Glomerular endothelial cell (primary cell): Measurements from ENCODE around the gene HOGA1. TPM values are rescaled to one million over a fixed set of nuclear protein-coding genes. Genes with fewer than 3 reads are reported as not detected.
"Not testable (repeated sequence)": the region's sequence is repeated elsewhere in the genome, so short reads cannot be mapped to it uniquely, and the experiment has no call there.

Experiments used
- DNase-seq: peaks from one replicate; pipeline ENCODE4 v3.0.0-alpha.2; 2011; ENCODE audit warnings: low read depth, low spot score; ENCODE audit errors: extremely low read depth
- total RNA-seq: library from RNA; depleted of rRNA; stranded (reverse); fragments of >200 nt; gene quantifications from 2 replicates; pipeline ENCODE4 v1.2.3, GENCODE V29; 2015

The HOGA1 gene
- total RNA-seq, 1 donor from 2014 or later = 0.12 TPM

DNA sequence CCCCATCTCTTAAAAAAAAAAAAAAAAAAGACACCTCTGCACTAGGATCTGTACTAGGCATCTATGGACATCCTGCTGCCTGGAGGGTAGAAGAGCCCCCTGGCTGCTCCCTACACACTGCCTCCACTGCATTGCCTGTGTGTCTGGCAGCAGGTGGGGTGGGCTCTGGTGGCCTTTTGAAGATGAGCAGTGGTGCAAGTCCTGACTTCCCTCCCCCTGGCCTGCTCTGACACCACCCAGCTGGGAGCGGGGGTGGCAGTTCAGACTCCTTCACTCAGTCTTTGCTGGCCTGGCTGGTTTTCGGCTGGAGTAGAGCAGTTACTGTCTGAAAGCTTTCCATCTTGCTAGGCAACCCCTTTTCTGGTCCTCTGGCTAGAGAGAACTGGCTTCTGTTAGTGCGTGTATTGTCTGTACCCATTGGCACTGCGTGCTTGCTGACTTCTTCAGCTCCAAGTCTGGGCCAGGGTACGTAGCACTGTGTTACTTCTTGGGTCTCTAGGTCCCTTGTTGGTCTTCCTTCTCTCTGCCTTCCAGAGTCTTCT, 23.0 kb downstream of the HOGA1 start:
- no peak for DNase-seq

GRCh38 chr10:97608991-97609561, 24.9 kb downstream of the HOGA1 start:
- no peak for DNase-seq

DNA sequence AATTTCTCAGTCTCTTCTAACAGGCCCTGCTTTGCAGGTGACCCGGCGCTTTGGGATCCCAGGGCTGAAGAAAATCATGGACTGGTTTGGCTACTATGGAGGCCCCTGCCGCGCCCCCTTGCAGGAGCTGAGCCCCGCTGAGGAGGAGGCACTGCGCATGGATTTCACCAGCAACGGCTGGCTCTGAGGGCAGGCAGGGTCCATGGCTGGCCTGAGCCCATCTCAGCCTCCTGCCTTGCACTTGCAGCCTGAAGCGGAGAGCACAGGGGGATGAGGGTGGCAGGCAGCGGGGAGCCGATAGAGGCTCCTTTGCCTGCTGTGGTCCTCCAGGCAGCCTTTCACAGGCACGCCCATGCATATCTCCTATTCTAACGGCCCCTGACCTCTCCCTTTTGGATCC, 27.3 kb downstream of the HOGA1 start:
- DNase-seq = no peak

DNA sequence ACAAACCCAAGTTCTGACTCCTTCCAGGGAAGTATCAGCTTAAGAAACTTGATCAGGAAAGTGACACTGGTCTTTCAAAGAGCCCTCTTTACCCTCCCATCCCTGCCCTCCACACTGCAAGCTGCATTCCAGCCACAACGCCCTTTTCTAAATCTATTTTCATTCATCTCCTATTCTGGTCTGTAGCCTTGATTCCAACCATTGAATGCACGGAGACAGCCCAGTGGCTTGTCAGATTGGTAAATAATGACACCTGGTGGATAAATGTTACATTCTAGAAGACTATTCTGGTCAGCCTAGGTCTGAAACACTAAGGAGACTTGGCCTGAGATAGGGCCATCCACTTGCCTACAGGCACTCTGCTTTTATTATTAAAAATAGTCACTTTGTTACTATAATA, 28.2 kb downstream of the HOGA1 start:
- peak; percentile 54 for DNase-seq

GRCh38 chr10:97618285-97618684, 34.1 kb downstream of the HOGA1 start:
- no peak for DNase-seq

- no peak for DNase-seq
Measured at GRCh38 chr10:97618733-97619132, 34.5 kb downstream of the HOGA1 start.

GRCh38 chr10:97623277-97623676, 39.1 kb downstream of the HOGA1 start:
- DNase-seq = no peak

DNA sequence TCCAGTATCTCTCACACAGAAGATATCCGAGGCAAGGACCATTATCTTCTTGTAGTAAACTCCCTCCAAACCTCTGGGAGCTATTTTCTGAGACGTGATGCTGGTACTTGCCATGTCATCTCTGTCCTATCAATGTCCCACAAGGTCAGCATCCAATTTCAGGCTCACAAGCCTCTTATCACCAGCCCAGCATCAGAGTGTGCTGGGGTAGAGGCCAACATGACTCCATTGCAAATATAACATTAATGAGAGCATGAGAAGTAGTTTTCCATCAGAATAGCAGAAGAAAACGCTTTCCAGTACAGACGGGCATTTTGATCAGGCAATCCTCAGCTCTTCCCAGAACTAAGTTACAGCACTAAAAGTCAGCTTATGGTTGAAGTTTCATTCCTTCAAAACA, 43.5 kb downstream of the HOGA1 start:
- DNase-seq = no peak

DNA sequence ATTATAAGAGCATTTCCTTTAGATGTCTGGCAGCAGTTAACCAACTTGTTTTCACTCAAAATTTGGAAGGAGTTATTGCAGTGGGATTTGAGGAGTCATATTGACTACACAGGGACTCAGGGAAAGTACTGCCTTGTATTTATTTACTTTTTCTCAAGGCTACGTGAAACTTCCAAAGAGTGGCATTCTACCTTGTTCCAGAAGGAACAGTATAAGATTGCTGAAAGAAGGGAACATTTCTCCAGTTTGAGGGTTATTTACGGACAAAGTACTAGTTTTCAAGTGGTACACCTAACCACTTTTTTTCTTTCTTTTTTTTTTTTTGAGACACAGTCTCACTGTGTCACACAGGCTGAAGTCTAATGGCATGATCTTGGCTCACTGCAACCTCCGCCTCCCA, 44.0 kb downstream of the HOGA1 start:
- no peak for DNase-seq

GRCh38 chr10:97629289-97629688, 45.1 kb downstream of the HOGA1 start:
- DNase-seq = no peak

DNA sequence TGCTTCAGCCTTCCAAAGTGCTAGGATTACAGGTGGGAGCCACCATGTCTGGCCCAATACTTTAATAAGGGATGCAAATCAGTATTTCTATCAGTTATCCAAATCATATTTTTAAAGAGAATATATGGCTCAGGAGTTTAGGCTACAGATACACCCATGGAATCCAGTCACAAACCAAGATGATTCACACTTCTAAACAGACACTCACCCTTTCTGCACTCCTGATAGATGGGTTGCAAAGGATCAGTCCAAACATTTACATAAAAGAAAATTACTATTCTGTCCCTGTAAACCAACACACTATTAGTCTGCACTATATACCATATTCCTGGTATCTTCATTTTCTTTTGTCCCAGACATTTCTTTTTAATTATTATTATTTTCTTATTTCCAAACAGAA, 46.9 kb downstream of the HOGA1 start:
- DNase-seq = no peak

GRCh38 chr10:97632949-97633884, 49.0 kb downstream of the HOGA1 start, which contains the start of gene MORN4:
Gene MORN4, minus strand, starts transcription at chr10:97633500. Its CDS starts 13,847 bp downstream, at chr10:97619653.
- no peak for DNase-seq

GRCh38 chr10:97633921-97634320, 49.7 kb downstream of the HOGA1 start:
- DNase-seq = no peak

- DNase-seq = no peak
Measured at GRCh38 chr10:97635577-97635976, 51.4 kb downstream of the HOGA1 start.

DNA sequence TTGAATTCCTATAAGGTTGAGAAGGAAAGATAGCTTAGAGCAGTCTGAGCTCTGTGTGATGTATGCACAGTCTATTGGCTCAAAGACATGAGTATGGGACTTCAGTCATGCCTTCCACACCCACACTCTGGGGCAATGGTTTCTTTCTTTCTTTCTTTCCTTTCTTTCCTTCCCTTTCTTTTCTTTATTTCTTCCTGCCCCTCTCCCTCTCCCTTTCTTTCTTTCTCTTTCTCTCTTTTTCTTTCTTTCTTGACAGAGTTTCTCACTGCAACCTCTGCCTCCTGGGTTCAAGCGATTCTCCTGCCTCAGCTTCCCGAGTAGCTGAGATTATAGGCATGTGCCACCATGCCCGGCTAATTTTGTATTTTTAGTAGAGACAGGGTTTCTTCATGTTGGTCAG, 54.9 kb downstream of the HOGA1 start:
- not testable (repeated sequence) for DNase-seq

GRCh38 chr10:97640174-97640867, 56.1 kb downstream of the HOGA1 start, which contains the start of gene PI4K2A:
Gene PI4K2A, plus strand, starts transcription at chr10:97640671. Its CDS starts 72 bp downstream, at chr10:97640743.
- peak; percentile 97 for DNase-seq

DNA sequence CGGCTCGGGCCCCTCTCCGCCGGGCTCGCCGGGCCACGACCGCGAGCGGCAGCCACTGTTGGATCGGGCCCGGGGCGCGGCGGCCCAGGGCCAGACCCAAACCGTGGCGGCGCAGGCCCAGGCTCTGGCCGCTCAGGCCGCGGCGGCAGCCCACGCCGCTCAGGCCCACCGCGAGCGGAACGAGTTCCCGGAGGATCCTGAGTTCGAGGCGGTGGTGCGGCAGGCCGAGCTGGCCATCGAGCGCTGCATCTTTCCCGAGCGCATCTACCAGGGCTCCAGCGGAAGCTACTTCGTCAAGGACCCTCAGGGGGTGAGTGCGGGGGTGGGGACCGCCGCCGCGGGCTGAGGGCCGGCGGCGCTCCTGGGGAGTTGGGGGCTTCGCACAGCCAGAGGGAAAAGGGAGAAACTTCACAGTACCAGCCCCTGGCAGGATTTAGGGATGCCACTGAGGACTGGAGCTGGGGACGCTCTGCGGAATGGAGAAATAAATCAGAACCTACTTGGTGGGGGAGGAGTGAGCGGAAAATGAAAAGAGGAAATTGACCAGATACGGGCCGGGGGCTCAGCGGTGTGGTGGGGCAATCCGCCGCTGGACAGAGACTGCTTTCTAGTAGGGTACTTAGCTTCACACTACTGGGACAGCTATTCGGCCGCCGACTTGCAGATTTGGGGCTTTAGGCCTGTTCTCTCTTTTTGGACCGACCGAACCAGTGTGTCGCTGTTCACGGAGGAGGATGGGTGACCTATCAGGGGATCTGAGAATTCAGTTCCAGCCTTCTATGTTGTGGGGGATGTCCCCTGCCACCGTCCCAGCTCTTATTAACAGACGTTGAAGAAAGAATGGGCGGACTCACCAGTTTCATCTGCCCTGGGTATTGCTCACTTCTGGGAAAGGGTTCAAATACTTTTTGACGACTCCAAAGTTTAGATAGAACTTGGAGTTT, 57.0 kb downstream of the HOGA1 start:
- DNase-seq = no peak

- not testable (repeated sequence) for DNase-seq
Measured at GRCh38 chr10:97642471-97643159, 58.4 kb downstream of the HOGA1 start.

DNA sequence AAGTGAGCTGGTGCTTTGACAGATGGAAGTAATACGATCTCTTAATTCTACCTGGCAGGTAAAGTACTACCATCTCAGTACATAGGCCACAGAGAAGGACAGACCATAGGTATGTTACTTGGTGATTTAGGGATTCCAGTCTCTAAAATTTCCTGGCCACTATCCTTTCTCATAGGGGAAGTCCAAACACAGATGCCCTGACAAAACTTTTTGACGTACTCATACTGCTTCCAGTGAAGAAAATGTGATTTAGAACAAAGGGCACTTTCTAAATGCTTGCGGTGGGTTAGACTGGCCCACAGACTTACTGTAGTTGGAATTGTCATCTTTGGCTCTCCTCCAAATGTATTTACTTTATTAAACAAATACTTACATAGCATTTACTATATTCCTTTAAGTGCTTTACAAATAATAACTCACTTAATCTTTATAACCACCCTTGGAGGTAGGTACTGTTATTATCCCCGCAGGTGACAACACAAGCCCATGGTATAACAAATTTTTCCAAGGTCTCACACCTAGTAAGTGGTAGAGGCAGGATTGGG, 59.3 kb downstream of the HOGA1 start:
- no peak for DNase-seq
